ENCODE measurements around the gene ADARB2. TPM values are rescaled to one million over a fixed set of nuclear protein-coding genes. Genes with fewer than 3 reads are reported as not detected.

Gene ADARB2
- total and polyA plus RNA-seq, 2 experiments from 2014 or later: not detected

DNA sequence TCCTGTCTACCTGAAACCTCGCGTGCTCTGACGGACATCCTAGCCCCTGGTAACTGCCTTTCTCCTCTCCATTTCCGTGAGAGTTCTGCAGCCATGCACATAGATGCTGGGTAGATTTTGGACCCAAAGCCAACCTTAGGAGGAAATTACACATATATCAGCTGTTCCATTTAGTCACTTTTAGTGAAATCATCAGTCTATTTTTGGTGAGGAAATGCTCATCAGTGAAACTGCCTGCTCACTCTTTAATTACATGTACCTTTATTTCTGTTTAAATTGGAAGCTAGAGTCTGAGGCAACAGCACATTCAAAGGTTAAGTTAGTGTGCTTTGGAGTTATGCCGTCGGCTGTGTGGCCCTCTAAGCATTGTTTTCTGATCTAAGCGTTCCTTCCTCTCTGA lies 449.8 kb downstream of the ADARB2 start:
- H3F3A ChIP-seq (ENCODE audit: insufficient read depth): no peaks in the 10 kb centered on the region
- H3K4me1 ChIP-seq (ENCODE audit: insufficient read depth): no peaks in the 10 kb centered on the region
- no peak for DNase-seq
- no peak overlapping the region for H3K27ac ChIP-seq
- H3K36me3 ChIP-seq (ENCODE audit: low read depth): no peaks in the 10 kb centered on the region
- WGBS, 2 experiments (ENCODE audit: low coverage in 1 of 2, low lambda C conversion rate in 2 of 2, missing lambda C conversion rate in 2 of 2): 16 to 25% methylated on average over 7 of the region's 7 CpGs
- H3K9me2 ChIP-seq (ENCODE audit: insufficient read depth): no peaks in the 10 kb centered on the region
- H2AFZ ChIP-seq: no peak overlapping the region
- H3K9ac ChIP-seq: no peak overlapping the region
- H4K20me1 ChIP-seq (ENCODE audit: insufficient read depth): no peaks in the 10 kb centered on the region
- H3K79me2 ChIP-seq (ENCODE audit: insufficient read depth): no peaks in the 10 kb centered on the region
- no peak overlapping the region for H3K4me2 ChIP-seq (ENCODE audit: unreplicated experiment)
- TF ChIP-seq EZH2phosphoT487 (IDR thresholded peaks at IDR 0.05; ENCODE audit: insufficient read depth, low read depth) (no peak), EZH2 (IDR thresholded peaks at IDR 0.05; ENCODE audit: insufficient read depth, poor library complexity, severe bottlenecking) (no peak)
- H3K9me3 ChIP-seq (ENCODE audit: low read depth): no peaks in the 10 kb centered on the region
- no peaks in the 10 kb centered on the region for H3K27me3 ChIP-seq (replicated peaks; ENCODE audit: insufficient read depth)
- H3K4me3 ChIP-seq: no peak overlapping the region
- in situ Hi-C loops (cut with MboI): no loop called here

DNA sequence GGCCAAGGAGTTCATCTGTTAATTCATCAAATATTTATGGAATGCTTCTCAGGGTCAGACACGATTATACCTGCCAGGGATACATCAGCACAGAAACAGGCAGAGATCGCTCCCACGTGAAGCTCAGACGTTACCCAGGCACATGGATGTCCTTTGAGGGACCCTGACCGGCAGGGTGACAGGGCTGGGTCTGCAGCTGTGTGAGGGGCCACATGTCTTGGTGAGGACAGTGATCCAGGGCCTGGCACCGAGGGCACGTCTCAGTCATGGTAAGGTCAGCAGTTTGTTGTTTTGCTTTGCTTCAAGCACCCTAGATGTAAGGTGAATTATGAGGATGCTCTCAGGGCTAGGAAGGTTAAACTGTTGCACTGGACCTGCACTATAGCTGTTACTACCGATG lies 453.2 kb downstream of the ADARB2 start:
- H3K4me3 ChIP-seq: no peak overlapping the region
- no peaks in the 10 kb centered on the region for H3K27me3 ChIP-seq (replicated peaks; ENCODE audit: insufficient read depth)
- H3K4me1 ChIP-seq (ENCODE audit: insufficient read depth): no peaks in the 10 kb centered on the region
- no peaks in the 10 kb centered on the region for H3K36me3 ChIP-seq (ENCODE audit: low read depth)
- H3K79me2 ChIP-seq (ENCODE audit: insufficient read depth): no peaks in the 10 kb centered on the region
- no peak overlapping the region for H3K9ac ChIP-seq
- TF ChIP-seq EZH2phosphoT487 (IDR thresholded peaks at IDR 0.05; ENCODE audit: insufficient read depth, low read depth) (no peak), EZH2 (IDR thresholded peaks at IDR 0.05; ENCODE audit: insufficient read depth, poor library complexity, severe bottlenecking) (no peak)
- 28 to 30% methylated on average over 8 of the region's 8 CpGs for WGBS, 2 experiments (ENCODE audit: low coverage in 1 of 2, low lambda C conversion rate in 2 of 2, missing lambda C conversion rate in 2 of 2)
- no peaks in the 10 kb centered on the region for H3F3A ChIP-seq (ENCODE audit: insufficient read depth)
- no peak overlapping the region for H3K4me2 ChIP-seq (ENCODE audit: unreplicated experiment)
- H3K27ac ChIP-seq: no peak overlapping the region
- no peak overlapping the region for H2AFZ ChIP-seq
- no peaks in the 10 kb centered on the region for H4K20me1 ChIP-seq (ENCODE audit: insufficient read depth)
- in situ Hi-C loops (cut with MboI): no loop called here
- no peak for DNase-seq
- no peaks in the 10 kb centered on the region for H3K9me3 ChIP-seq (ENCODE audit: low read depth)
- no peaks in the 10 kb centered on the region for H3K9me2 ChIP-seq (ENCODE audit: insufficient read depth)

DNA sequence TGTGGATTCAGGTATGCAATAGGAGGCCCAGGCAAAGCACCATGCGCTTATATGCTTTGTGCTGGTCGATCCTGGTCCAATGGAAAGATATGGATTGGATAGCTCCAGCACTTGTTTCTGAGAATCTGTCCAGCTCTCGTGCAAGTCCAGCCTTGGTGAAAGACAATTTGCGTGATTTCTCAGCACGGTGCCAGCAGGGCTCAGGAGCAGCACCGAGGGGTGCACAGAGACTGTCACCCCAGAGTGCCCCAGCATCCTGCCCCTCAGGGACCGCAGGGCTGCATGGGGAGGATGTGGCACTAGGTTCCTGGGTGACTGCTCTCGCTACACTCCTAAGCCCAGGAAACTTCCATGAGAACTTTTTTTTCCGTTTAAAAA lies 455.9 kb downstream of the ADARB2 start:
- no peak for DNase-seq
- 29 to 33% methylated on average over 9 of the region's 9 CpGs for WGBS, 2 experiments (ENCODE audit: low coverage in 1 of 2, low lambda C conversion rate in 2 of 2, missing lambda C conversion rate in 2 of 2)
- no peaks in the 10 kb centered on the region for H4K20me1 ChIP-seq (ENCODE audit: insufficient read depth)
- no peaks in the 10 kb centered on the region for H3K4me1 ChIP-seq (ENCODE audit: insufficient read depth)
- H3K4me2 ChIP-seq (ENCODE audit: unreplicated experiment): no peak overlapping the region
- no peak overlapping the region for H3K27ac ChIP-seq
- no peak overlapping the region for H2AFZ ChIP-seq
- no peak overlapping the region for H3K4me3 ChIP-seq
- in situ Hi-C loops (cut with MboI): no loop called here
- no peak overlapping the region for H3K9ac ChIP-seq
- no peaks in the 10 kb centered on the region for H3K9me2 ChIP-seq (ENCODE audit: insufficient read depth)
- no peaks in the 10 kb centered on the region for H3K79me2 ChIP-seq (ENCODE audit: insufficient read depth)
- H3K36me3 ChIP-seq (ENCODE audit: low read depth): no peaks in the 10 kb centered on the region
- TF ChIP-seq EZH2phosphoT487 (IDR thresholded peaks at IDR 0.05; ENCODE audit: insufficient read depth, low read depth): no peak
- TF ChIP-seq EZH2 (IDR thresholded peaks at IDR 0.05; ENCODE audit: insufficient read depth, poor library complexity, severe bottlenecking): no peak
- H3K27me3 ChIP-seq (replicated peaks; ENCODE audit: insufficient read depth): no peaks in the 10 kb centered on the region
- no peaks in the 10 kb centered on the region for H3F3A ChIP-seq (ENCODE audit: insufficient read depth)
- H3K9me3 ChIP-seq (ENCODE audit: low read depth): no peaks in the 10 kb centered on the region

DNA sequence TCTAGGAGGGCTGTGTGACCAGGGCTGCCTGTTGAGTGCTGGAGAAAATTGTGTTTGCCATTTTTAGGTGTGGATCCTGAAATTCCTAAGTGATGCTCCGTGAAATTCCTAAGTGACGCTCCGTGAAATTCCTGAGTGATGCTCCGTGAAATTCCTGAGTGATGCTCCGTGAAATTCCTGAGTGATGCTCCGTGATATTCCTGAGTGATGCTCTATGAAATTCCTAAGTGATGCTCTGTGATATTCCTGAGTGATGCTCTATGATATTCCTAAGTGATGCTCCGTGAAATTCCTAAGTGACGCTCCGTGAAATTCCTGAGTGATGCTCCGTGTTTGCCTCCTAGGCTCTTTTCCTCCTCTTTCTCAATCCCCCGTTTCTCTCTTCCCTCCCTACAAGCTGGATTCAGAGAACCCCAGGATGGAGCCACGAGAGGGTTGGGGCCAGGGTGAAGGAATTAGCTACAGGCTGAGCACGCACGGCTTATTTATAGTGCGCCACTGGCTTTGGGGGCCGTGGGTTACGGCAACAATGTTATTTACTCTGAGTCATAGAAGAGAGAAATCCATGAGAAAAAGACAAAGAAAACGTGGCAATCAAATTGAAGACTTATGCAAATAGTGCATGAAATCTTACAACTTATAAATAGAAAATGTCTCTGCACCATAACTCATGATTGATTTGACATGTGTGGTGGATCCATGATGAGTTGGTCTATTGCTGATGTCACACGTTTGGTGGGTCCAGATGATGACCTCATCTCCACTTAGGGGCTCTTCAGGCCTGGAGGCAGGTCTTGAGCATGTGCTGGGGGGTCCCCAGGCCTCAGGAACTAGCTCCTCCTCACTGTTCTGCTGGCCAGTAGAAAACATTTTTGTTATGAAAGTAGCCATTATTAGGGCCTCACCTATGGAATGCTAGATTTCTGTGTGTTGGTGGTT lies 456.6 kb downstream of the ADARB2 start:
- Histone ChIP-seq H3K4me1 (ENCODE audit: insufficient read depth) (no peaks in the 10 kb centered on the region), H3K36me3 (ENCODE audit: low read depth) (no peaks in the 10 kb centered on the region), H3K9ac (no peak overlapping the region), H3K4me2 (ENCODE audit: unreplicated experiment) (no peak overlapping the region), H4K20me1 (ENCODE audit: insufficient read depth) (no peaks in the 10 kb centered on the region), H3K27ac (no peak overlapping the region), H3K9me3 (ENCODE audit: low read depth) (no peaks in the 10 kb centered on the region), H3K27me3 (replicated peaks; ENCODE audit: insufficient read depth) (no peaks in the 10 kb centered on the region), H3F3A (ENCODE audit: insufficient read depth) (no peaks in the 10 kb centered on the region), H2AFZ (no peak overlapping the region), H3K4me3 (no peak overlapping the region), H3K79me2 (ENCODE audit: insufficient read depth) (no peaks in the 10 kb centered on the region), H3K9me2 (ENCODE audit: insufficient read depth) (no peaks in the 10 kb centered on the region)
- TF ChIP-seq EZH2phosphoT487 (IDR thresholded peaks at IDR 0.05; ENCODE audit: insufficient read depth, low read depth) (no peak), EZH2 (IDR thresholded peaks at IDR 0.05; ENCODE audit: insufficient read depth, poor library complexity, severe bottlenecking) (no peak)
- DNase-seq: no peak
- in situ Hi-C loops (cut with MboI): no loop called here
- WGBS, 2 experiments (ENCODE audit: low coverage in 1 of 2, low lambda C conversion rate in 2 of 2, missing lambda C conversion rate in 2 of 2): 18 to 21% methylated on average over 18 to 19 of the region's 19 CpGs
